Measurements from ENCODE around the gene CCDC197.

The CCDC197 gene

DNA sequence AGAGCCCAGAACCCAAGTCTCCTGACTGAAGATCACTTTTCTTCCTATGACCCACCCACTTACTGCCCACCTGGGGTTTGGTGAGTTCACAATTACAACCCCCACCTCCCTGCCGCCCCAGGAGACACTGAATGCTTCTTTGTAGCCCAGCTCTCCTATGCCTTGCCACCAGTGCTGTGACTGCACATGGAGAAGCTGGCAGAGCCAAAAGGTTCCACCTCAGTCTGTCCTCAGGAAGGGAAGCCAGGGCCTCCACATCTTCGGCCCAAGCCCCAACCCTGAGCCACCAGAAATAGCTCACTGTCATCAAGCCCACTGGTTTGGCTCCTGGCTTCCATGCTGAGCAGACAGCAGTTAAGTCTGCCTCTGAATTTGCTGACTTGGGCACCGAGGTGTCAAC, 54.7 kb downstream of the CCDC197 start:
- Histone ChIP-seq H3K9ac (ENCODE audit: low read length) (no peak overlapping the region), H3K27me3 (ENCODE audit: low read depth, low read length) (no peaks in the 10 kb centered on the region), H2AFZ (ENCODE audit: low read depth, low read length) (no peak overlapping the region), H3K9me3 (ENCODE audit: insufficient read depth, low read length) (no peaks in the 10 kb centered on the region), H3K4me3 (ENCODE audit: low read length) (no peak overlapping the region), H3K79me2 (ENCODE audit: low read length) (no peaks in the 10 kb centered on the region), H3K4me2 (ENCODE audit: low read length) (no peak overlapping the region), H3K27ac (ENCODE audit: low read length) (no peak overlapping the region), H4K20me1 (ENCODE audit: insufficient read depth, low read length) (0 out of 2 replicates have a peak, but pooled peaks cover 10% of the 10 kb centered on the region), H3K36me3 (replicated peaks; ENCODE audit: low read depth, low read length) (peaks cover 89% of the 10 kb centered on the region), H3K4me1 (ENCODE audit: low read length) (no peaks in the 10 kb centered on the region)
- TF ChIP-seq EZH2phosphoT487 (IDR thresholded peaks at IDR 0.05; ENCODE audit: low read depth): no peak
- TF ChIP-seq, protein P1, sequence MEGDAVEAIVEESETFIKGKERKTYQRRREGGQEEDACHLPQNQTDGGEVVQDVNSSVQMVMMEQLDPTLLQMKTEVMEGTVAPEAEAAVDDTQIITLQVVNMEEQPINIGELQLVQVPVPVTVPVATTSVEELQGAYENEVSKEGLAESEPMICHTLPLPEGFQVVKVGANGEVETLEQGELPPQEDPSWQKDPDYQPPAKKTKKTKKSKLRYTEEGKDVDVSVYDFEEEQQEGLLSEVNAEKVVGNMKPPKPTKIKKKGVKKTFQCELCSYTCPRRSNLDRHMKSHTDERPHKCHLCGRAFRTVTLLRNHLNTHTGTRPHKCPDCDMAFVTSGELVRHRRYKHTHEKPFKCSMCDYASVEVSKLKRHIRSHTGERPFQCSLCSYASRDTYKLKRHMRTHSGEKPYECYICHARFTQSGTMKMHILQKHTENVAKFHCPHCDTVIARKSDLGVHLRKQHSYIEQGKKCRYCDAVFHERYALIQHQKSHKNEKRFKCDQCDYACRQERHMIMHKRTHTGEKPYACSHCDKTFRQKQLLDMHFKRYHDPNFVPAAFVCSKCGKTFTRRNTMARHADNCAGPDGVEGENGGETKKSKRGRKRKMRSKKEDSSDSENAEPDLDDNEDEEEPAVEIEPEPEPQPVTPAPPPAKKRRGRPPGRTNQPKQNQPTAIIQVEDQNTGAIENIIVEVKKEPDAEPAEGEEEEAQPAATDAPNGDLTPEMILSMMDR (IDR thresholded peaks at IDR 0.05; ENCODE audit: low read depth, low read length): no peak

DNA sequence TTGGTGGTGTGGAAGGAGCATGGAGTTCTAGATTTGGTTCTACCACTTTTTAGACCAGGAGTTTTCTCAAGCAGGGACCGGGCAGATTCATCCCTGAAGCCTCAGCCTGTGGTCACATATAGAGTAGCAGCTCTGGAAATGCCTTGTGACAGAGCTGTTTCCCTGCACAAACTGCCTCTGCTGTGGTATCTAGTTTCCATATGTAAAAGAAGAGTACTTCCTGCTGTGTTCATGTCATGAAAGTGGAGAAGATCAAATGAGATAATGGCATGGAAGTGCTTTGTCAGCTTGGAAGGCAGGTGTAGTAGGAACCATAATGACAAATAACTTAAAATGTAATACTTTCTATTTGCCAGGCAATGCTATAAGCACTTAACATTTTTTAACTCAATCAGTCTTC, 55.1 kb downstream of the CCDC197 start:
- Histone ChIP-seq H3K79me2 (ENCODE audit: low read length) (no peaks in the 10 kb centered on the region), H3K9ac (ENCODE audit: low read length) (no peak overlapping the region), H3K9me3 (ENCODE audit: insufficient read depth, low read length) (no peaks in the 10 kb centered on the region), H3K27ac (ENCODE audit: low read length) (no peak overlapping the region), H2AFZ (ENCODE audit: low read depth, low read length) (no peak overlapping the region), H3K4me1 (ENCODE audit: low read length) (no peaks in the 10 kb centered on the region), H3K27me3 (ENCODE audit: low read depth, low read length) (no peaks in the 10 kb centered on the region), H3K36me3 (replicated peaks; ENCODE audit: low read depth, low read length) (peaks cover 85% of the 10 kb centered on the region), H3K4me3 (ENCODE audit: low read length) (no peak overlapping the region), H4K20me1 (ENCODE audit: insufficient read depth, low read length) (0 out of 2 replicates have a peak, but pooled peaks cover 10% of the 10 kb centered on the region), H3K4me2 (ENCODE audit: low read length) (no peak overlapping the region)
- no peak for TF ChIP-seq EZH2phosphoT487 (IDR thresholded peaks at IDR 0.05; ENCODE audit: low read depth)
- TF ChIP-seq, protein P1 (IDR thresholded peaks at IDR 0.05; ENCODE audit: low read depth, low read length): no peak

DNA sequence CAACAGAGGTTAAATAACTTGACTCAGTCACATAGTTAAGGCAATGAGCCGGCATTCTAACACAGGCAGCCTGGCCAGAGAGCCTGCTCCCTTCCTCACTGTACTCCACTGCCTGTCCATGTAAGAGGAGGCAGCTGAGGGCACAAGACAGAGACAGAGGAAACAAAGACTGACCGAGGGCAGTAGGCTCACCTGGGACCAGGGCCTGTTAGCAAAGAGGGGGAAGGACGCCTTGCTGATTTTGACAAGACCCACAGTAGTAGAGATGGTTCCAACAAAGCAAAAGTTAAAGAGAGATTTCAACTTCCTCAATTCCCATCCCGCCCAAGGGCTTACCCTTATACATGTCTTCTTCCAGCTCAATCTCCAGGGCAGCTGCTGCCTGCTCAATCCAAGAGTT, 55.6 kb downstream of the CCDC197 start:
- no peak for TF ChIP-seq EZH2phosphoT487 (IDR thresholded peaks at IDR 0.05; ENCODE audit: low read depth)
- TF ChIP-seq, protein P1 (IDR thresholded peaks at IDR 0.05; ENCODE audit: low read depth, low read length): no peak
- no peaks in the 10 kb centered on the region for H3K79me2 ChIP-seq (ENCODE audit: low read length)
- no peak overlapping the region for H3K27ac ChIP-seq (ENCODE audit: low read length)
- H3K4me3 ChIP-seq (ENCODE audit: low read length): no peak overlapping the region
- H4K20me1 ChIP-seq (ENCODE audit: insufficient read depth, low read length): 0 out of 2 replicates have a peak, but pooled peaks cover 10% of the 10 kb centered on the region
- no peaks in the 10 kb centered on the region for H3K4me1 ChIP-seq (ENCODE audit: low read length)
- no peak overlapping the region for H3K9ac ChIP-seq (ENCODE audit: low read length)
- peaks cover 85% of the 10 kb centered on the region for H3K36me3 ChIP-seq (replicated peaks; ENCODE audit: low read depth, low read length)
- H2AFZ ChIP-seq (ENCODE audit: low read depth, low read length): no peak overlapping the region
- H3K4me2 ChIP-seq (ENCODE audit: low read length): no peak overlapping the region
- no peaks in the 10 kb centered on the region for H3K9me3 ChIP-seq (ENCODE audit: insufficient read depth, low read length)
- H3K27me3 ChIP-seq (ENCODE audit: low read depth, low read length): no peaks in the 10 kb centered on the region

- Histone ChIP-seq H3K27me3 (ENCODE audit: low read depth, low read length) (no peaks in the 10 kb centered on the region), H3K4me1 (ENCODE audit: low read length) (no peaks in the 10 kb centered on the region), H3K9me3 (ENCODE audit: insufficient read depth, low read length) (no peaks in the 10 kb centered on the region), H3K4me2 (ENCODE audit: low read length) (no peak overlapping the region), H3K9ac (ENCODE audit: low read length) (no peak overlapping the region), H4K20me1 (ENCODE audit: insufficient read depth, low read length) (peaks cover 10% of the 10 kb centered on the region; the same call in 1 of the 2 replicates), H3K4me3 (ENCODE audit: low read length) (no peak overlapping the region), H3K79me2 (ENCODE audit: low read length) (no peaks in the 10 kb centered on the region; the same call in 1 of the 2 replicates), H3K27ac (ENCODE audit: low read length) (no peak overlapping the region), H2AFZ (ENCODE audit: low read depth, low read length) (no peak overlapping the region), H3K36me3 (replicated peaks; ENCODE audit: low read depth, low read length) (peaks cover 85% of the 10 kb centered on the region)
- TF ChIP-seq, protein P1 (IDR thresholded peaks at IDR 0.05; ENCODE audit: low read depth, low read length): no peak
- no peak for TF ChIP-seq EZH2phosphoT487 (IDR thresholded peaks at IDR 0.05; ENCODE audit: low read depth)
These were observed 57.3 kb downstream of the CCDC197 start for GRCh38 chr14:94054401-94054800.
